D341Med (cell line): ENCODE measurements around the gene SULT4A1.
"Not testable (repeated sequence)": the region's sequence is repeated elsewhere in the genome, so short reads cannot be mapped to it uniquely, and the experiment has no call there.

Experiments used
- DNase-seq: peaks from one replicate; pipeline ENCODE4 v3.0.0; 2012; ENCODE audit warnings: low spot score

The SULT4A1 gene, protein sequence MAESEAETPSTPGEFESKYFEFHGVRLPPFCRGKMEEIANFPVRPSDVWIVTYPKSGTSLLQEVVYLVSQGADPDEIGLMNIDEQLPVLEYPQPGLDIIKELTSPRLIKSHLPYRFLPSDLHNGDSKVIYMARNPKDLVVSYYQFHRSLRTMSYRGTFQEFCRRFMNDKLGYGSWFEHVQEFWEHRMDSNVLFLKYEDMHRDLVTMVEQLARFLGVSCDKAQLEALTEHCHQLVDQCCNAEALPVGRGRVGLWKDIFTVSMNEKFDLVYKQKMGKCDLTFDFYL

DNA sequence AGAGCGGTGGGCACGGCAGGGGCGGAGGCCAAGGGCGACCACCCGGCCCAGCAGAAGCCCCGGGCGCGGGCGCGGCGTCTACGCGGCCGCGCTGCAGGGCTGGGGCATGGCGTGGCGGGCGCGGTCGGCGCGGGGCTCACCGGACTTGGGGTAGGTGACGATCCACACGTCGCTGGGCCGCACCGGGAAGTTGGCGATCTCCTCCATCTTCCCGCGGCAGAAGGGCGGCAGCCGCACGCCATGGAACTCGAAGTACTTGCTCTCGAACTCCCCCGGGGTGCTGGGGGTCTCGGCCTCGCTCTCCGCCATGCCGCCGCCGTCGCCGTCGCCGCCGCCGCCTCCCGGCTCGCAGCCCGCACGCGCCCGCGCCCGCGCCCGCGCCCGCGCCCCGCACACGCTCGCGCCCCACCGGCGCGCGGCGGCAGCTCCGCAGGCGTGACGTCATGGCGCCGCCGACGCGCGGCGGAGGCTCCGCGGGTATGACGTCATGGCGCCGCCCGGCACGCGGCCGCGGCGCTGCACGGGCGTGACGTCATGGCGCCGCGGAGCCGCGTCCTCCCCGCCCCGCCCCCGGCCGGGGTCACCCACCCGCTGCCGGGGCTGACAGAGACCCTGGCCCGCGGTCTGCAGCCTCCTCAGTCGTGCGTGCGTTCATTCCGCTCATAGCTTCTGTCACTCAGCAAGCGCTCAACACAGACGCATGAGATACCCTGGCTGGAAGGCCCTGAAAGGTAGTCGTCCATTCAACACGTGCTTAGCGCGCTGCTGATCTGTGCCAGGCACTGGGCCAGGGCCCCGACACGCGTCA lies at the start of gene SULT4A1:
Gene SULT4A1 (minus strand): TSS at position 440 of the 808 bp plus-strand sequence. CDS start 131 bp downstream, at position 309.
- peak; percentile 99 for DNase-seq

DNA sequence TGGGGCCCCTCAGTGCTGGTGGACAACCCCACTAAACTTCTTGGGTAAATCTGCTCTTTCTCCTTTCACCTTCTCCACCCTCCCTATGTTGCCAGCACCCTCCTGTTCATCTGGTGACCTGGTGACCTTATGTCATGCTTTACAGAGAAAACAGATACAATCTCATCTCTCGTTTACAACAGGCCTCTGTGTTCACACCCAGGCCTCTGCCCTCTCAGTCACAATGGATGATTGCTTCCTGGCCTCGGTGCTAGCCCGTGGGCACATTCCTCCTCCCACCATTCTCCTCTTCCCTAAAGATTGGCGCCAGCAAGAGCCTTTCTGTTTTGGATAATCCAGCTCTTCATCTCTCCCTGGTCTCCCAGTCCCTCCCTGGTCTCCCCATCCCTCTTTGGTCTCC lies 49.0 kb upstream of the SULT4A1 start:
- no peak for DNase-seq

DNA sequence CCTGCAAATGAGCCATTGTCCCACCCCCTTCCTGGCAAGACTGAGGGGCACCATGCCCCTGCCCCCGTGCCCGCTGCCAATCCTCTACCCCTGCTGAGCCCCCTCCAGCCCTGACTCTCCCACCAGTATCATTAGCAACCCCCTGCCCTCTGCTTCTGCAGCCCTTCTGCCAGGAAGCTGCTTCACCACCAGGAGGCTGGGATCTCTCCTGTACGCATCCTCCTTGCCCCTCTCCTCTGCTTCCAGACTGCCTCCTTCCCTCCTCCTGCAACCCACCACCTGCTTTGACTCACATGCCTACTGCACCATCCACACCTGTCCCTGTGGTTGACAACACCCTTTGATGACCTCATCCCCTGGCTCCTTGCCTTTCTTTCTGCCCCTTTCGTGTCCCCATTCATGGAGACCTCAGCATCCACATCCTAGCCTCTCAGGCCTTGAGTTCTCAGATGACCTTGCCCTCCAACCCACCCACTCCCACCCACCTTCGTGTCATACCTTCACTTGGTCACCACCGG lies 47.9 kb upstream of the SULT4A1 start:
- no peak for DNase-seq

DNA sequence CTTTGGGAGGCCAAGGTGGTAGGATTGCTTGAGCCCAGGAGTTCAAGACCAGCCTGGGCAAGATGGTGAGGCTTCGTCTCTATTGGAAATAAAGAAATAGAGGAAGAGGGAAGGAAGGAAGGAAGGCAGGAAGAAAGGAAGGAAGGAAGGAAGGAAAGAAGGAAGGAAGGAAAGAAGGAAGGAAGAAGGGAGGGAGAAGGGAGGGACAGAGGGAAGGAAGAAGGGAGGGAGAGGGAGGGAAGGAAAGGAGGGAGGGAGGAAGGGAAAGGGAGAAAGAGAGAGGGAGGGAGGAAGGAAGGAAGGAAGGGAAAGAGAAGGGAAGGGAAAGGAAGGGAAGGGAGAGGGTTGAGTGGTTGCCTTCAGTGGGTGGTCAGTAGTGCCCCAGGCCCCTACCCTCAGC lies 47.4 kb upstream of the SULT4A1 start:
- DNase-seq: no peak

DNA sequence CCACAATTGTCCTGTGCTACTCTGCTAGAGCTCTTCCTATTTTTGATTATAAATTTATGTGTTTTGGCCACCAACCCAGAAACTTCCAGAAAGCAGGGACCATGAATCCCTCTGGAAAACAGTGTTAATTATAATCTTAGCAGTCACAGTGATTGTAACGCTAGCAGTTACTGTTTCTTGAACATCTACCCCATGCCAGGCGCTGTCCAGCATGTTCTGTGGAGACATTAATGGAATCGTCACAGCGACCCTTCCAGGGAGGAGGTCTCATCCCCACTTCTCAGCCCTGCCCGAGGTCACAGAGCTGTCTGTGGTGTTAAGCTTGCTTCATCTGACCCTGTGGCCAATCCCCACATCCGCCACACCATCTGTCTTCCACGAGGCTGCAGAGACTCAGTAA lies 43.4 kb upstream of the SULT4A1 start:
- no peak for DNase-seq

DNA sequence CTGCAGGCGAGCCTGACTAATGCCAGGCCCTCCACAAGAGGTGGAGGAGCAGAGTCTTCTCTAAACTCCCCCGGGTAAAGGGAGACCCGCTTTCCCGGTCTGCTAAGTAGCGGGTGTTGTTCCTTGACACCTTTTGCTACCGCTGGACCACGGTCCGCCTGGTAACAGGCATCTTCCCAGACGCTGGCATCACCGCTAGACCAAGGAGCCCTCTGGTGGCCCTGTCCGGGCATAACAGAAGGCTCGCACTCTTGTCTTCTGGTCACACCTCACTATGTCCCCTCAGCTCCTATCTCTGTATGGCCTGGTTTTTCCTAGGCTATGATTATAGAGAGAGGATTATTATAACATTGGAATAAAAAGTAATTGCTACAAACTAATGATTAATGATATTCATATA lies 42.1 kb upstream of the SULT4A1 start:
- DNase-seq: not testable (repeated sequence)

DNA sequence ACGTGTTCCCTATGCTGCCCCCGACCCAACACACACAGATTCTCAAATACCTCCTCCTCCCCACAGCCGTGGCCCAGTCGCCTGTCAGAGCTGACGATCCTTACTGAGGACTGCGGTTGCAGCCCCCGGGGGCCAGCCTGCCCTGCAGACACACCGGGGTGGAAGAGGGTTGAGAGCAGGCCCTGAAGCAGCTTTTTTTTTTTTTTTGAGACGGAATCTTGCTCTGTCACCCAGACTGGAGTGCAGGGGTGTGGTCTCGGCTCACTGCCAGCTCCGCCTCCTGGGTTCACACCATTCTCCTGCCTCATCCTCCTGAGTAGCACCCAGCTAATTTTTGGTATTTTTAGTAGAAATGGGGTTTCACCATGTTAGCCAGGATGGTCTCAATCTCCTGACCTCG lies 40.7 kb upstream of the SULT4A1 start:
- DNase-seq: not testable (repeated sequence)

DNA sequence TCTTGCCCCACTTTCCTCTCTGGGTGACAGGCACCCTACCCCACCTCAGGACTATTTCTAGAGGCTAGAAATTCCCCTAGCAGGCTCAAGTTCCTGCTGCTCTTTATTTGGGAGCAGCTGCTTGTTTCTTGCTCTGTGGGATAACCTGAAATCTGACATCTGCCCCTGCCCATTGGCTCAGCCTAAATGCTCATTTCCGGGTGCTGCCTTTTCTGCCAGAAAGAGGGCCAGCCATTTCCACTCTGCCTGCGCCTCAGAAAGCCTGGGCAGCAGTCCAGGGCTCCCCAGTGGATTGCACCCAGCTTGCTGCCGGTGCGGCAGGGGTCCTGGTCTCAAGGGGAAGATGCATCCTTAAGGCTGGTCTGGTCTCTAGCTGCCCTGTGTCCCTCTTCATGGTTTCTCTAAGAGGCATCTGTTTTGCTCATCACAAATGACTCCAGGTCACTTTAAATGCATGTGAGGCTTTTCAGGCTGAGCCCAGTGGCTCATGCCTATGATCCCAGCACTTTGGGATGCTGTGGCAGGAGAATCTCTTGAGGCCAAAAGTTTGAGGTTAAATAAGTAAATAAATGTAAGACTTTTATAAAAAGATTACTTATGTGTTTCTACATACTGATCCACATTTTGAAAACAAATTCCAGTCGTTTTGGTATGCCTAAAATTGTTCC lies 39.8 kb upstream of the SULT4A1 start:
- DNase-seq: no peak

DNA sequence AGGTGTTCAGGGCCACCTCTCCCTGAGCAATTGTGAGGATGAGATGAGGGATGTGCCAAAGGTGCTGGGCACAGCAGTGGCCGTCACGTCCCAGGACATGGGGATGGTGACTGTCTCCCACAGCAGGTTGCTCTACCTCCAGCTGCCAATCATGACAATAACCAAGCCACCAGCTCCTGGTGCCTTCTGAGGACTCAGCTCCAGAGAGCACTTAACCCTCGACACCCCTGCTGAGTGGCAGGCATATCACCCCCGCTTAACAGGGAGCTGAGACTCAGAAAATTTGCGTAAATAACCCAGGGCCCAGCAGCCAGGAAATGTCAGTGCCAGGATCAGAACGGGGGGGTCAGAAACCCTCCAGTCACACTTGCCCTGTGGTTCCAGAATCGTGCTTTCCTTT lies 37.9 kb upstream of the SULT4A1 start:
- DNase-seq: no peak

DNA sequence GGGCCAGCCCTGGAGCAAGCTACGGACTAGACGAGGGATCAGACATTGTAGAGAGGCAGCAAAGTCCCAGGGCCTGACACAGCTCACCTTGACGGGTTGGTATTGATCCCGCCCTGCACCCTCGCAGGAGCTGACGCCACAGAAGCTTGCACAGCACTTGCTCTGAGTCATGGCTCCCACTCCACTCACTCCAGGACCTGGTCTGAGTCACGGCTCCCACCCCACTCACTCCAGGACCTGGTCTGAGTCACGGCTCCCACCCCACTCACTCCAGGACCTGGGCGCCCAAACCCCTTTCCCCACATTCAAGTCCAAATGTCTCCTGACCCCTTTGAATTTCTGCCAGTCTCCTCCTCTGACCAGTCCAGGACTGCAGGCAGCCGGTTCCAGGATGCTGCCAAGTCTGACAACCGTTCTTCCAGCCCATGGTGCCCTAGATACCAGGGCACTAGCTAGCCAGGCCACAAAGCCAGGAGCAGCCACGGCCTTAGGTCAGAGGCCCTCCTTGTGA lies 35.5 kb upstream of the SULT4A1 start:
- DNase-seq: no peak

DNA sequence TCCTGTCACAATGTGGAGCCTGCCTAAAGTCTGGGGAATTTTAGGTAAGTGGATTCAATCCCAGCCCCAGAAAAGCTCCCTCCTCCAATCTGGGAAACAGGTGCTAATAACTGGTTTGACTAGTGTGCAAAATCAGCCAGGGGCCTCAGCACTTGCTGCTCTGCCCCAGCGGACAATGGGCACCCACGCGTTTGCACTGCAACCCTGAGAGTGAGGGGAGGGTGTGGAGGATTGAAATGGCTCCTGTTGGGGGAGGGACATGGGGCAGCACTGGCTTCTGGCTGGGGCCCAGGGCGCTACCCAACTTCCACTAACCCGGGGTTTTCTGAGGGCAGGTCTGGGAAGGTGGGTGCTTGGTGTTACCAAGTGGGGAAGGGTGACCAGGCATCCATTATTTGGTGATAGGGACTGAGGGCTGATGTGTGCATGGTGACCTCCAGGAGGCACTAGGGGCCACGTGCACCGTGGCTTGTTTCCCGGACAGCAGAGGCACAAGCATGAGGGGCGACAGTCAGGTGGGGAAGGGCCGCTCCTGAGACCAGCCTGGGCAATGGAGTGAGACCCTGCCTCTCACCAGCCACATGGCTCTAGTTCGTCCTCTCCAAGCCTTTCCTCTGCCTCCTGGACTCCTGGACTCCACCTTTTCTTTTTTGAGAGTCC lies 33.8 kb upstream of the SULT4A1 start:
- no peak for DNase-seq

DNA sequence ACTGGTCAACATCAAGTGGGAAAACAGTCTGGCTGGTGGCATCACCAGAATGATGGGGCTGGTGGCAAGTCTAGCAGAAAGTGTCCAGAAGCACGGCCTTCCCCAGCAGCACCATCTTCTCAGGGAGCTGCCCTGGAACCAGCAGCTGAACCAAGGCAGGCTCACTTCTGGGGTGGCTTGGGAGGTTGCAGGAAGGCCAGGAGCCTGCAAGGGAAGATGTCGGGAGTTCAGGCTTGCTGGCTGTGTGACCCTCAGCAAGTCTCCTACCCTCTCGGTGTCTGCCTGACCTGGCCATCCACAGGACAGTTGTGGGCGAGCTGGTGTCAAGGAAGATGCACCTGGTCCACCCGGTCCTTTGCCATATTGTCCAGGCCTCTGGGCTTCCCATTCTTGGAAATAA lies 31.8 kb upstream of the SULT4A1 start:
- no peak for DNase-seq

DNA sequence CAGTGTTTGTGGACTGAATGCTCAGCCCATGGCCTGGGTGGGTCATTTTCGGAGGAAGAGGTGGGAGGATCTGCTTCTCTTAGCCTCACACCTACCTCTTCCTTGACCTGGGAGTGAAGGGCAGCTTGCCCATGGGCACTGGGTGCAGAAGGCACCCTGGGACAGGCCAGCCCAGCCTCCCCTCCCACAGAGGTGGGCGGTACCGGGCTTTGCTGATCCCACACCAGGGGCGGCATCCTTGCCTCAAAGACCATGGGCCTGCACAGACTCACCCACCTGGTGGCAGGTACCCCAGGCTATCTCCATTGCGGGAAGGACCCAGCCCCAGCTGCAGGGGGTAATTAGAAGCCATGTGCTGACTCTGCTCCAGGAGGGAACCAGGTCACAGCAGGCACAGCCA lies 31.0 kb upstream of the SULT4A1 start:
- DNase-seq: no peak

DNA sequence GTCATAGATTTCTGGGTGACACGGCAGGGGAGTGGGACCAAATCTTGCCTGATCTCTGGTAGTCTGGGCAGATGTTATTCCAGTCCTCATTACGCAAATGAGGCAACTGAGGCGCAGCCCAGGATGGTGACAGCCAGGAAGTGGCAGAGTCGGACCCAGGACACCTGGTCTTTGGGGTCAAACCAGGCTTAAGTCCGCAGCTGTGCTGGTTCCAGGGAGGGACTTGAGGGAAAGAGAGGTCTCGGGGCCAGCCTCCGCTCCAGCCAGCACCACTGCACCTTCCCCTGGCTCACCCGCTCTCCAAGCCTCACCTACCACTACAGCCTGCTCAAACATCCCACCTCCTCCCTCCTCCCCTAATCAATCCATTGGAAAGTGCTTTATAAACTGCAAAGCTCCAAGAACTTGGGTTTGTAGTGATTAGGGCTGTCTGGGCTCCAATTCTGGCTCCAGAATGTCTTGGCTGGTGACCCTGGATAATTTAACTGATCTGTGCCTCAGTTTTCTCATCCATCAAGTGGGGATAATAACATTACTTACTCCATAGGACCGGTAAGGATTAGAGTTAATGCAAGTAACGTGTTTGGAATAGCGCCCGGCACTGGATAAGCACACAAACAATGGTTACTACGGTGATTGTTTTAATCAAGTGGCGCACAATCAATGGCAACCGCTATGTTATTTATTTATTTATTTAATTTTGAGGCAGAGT lies 30.0 kb upstream of the SULT4A1 start:
- DNase-seq: no peak

DNA sequence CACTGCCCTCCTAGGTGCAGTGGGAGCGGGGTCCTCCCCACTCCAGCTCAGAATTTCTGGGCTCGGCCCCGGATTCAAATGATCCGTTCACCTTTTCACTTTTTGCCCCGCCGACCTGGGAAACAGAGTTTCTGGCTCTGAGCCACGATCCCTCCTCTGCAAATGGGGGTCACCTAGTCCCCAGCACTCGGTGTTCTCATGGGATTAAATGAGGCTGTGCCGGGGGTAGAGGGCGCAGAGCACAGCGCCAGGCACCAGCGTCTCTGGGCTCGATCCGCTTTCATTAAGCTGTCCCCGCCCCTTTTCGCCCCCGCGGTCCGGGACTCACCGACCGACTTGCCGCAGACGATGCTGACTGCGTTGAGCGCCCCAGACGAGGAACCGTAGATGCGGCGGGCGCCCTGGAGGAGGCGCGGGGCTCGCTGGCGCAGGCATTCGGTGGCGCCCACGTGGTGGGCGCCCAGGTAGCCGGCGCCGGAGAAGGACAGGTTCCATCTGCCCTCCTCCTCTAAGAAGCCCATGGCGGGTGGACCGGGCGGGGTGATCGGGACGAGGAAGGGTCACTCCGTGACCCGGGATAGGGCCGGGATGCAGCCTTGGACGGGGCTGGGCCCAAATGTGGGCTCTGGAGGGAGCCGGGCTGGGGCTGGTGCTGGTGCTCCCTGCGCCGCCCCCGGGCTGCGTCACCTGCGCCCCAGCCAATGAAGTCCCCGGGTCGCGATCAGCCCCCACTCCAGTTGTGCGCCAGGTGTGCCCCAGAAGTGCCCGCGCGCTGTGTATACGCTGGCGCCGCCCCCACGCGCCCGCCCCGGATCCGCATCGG lies 29.3 kb upstream of the SULT4A1 start, which contains the start of gene PNPLA5:
Gene PNPLA5 (minus strand): TSS at position 654 of the 823 bp plus-strand sequence. CDS start 133 bp downstream, at position 521.
- DNase-seq: peak; percentile 62

DNA sequence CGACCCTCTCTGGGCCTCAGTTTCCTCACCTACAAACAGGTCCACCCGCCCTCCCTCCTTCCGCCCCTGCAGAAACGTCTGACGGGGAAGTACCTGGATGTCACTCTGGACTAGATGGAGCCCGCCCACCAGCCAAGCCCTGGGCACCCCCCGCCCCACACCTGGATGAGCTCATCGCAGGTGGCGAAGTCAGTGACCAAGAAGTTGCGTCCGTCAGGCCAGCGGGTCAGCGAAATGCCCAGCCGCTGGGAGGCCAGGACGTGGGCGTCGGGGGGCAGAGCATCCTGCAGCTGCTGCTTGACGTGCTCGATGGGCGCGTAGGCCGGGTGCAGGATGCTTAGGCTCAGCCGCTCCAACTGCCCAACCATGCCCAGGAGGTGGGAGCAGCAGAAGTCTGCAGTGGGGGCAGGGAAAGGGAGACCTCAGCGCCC lies 28.6 kb upstream of the SULT4A1 start:
- DNase-seq: peak; percentile 42

DNA sequence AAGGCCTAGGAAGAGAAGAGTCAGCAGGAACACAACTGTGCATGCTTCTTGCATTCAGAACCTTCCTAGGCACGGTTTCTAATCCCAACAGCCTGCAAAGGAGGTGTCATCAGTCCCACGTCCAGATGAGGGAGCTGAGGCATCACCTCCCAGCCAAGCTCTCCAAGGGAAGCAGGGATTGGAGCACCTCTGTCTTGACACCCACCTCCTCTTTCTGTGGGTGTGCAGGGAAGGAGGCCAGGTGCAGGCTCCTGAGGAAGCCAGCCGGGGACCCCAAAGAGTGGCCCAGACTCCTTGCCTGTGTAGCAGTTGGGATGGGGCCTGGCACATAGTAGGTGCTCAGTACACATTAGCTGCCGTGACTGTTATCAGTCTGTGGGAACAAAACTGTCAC lies 27.5 kb upstream of the SULT4A1 start:
- DNase-seq: peak; percentile 60

DNA sequence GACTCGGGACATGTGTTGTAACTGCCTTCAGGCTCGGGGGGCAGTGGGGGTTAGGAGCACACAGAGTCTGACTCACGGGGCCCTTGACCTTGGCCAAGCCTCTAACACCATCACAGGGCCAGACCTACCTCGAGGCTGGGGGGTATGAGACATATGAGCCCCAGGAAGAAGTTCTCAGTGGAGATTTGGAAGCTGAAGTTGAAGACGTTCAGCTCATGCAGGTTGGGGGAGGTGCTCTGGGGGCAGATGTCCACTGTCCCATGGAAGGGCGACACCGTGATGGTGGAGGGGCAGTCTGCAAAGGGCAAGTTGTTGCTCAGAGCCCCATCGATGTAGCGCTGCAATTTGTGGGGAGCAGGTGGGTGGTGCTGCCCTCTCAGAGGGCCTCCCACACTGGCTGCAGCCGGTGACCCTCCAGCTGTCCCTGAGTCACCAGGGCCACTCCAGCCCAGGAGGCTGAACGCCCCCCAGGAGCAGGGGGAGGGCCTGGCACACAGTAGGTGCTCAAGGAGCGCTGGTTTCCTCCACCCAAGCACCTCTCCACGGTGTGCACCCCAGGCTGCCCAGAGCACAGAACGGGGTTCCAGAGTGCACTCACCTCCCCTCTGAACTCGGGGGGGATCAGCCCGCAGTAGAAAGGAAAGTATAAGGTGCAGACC lies 27.0 kb upstream of the SULT4A1 start:
- peak; percentile 7 for DNase-seq

DNA sequence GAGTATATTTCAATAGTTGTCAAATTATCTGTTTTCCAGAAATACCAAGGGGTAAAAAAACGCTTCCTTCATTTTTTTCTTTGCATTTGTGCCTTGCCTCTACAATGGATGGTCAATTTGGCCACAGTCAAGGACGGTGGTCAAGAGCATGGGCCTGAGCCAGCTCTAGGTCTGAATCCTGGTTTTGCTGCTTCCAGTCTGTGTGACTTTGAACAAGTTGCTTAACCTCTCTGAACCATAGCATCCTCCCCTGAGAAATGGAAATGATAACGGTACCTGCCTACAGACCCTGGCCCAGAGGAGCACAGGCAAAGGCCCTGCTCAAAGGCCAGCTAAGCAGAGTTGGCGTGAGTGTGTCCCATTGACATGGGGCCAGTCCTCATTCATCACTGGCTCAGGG lies 26.4 kb upstream of the SULT4A1 start:
- DNase-seq: no peak

DNA sequence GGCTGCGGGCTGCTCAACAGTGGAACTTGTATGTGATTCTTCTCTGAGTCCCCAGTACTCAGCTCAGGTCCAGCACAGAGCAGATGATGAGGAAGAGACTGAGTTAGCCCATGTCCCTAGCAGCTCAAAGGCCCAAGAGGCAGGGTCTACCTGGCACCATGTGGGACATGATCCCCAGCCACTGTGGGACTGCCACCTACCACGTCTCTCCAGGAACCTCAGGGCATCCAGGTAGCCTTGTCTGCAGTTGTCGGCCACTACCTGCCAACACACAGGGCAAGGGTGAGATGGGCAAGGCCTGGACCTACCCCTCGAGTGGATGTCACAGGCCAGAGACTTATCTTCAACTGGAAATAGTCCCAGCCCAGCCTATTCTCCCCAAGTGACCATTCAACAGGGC lies 25.1 kb upstream of the SULT4A1 start:
- DNase-seq: peak; percentile 18
